GM19025 (cell line): Measurements from ENCODE around the gene DIAPH1.

Experiments
- ATAC-seq: cut with Tn5 transposase; IDR thresholded peaks from one replicate; pipeline ENCODE4 v1.9.1; 2021; ENCODE audit warnings: mild to moderate bottlenecking, low read depth, moderate library complexity; ENCODE audit not compliant: unreplicated experiment

DIAPH1 gene

GRCh38 chr5:141524604-141525597, 93.9 kb downstream of the DIAPH1 start:
- ATAC-seq, result peak; percentile 74

DNA sequence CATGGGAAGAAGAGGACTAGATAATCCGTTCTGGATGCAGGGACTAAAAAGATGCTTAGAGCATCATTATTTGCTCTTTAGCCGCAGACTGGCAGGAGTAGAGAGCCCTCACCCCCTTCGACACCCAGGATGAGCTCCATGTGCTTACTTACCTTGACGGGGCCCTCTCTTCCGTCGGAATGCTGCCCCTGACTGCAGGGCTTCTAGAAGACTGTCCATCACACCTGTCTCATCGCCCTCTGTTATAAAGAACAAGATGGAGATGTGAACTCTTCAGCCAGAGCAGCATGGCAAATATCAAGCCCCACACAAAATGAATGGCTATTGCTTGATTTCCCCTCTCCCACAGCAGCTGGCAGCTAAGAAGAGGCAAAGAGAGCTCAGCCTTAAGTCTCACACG, 94.8 kb downstream of the DIAPH1 start:
- ATAC-seq, result no peak

- ATAC-seq, result no peak
Measured at GRCh38 chr5:141522301-141522700, 96.5 kb downstream of the DIAPH1 start.

DNA sequence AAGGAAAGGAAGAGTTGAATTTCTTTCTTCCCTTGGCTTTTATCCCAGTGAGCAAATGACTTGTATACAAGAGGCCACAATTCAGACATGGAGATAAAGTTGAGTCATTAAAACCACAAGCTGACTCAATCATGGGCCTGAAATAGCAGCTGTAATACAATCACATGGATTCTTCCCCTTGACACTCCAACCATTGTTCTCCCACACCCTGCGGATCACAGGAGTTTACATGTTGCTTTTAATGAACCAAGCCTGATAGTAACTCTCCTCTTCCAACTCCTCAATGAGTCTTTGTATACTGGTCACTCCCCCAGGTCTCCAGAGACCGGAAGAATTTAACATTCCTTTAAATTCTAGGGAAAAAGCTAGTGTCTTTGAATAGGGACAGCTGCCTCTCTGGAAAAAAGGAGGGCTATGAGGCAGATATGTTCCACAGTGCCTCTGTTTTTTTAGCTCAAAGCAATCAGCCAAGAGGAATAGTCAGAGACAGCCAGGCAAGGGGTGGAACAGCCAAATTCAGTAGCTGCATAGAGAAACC, 97.5 kb downstream of the DIAPH1 start:
- ATAC-seq, result no peak

GRCh38 chr5:141519605-141520565, 98.9 kb downstream of the DIAPH1 start:
- no peak for ATAC-seq

DNA sequence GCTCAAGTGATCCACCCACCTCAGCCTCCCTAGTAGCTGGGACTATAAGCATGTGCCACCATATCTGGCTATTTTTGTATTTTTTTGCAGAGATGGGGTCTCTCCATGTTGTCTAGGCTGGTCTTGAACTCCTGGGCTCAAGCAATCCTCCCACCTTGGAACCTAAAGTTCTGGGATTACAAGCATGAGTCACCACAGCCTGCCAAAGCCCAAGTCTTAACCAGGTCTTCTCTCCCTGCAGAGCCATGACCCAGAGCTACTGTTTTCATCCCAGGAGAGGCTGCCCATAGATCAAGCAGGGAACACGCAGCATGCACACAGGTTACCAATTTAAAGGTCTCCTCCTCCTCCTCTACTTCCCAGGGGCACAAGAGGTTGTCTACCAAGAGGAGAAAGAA, 100.2 kb downstream of the DIAPH1 start:
- ATAC-seq, result no peak

GRCh38 chr5:141517880-141518617, 100.8 kb downstream of the DIAPH1 start:
- no peak for ATAC-seq

GRCh38 chr5:141517312-141517711, 101.5 kb downstream of the DIAPH1 start:
- ATAC-seq, result no peak

DNA sequence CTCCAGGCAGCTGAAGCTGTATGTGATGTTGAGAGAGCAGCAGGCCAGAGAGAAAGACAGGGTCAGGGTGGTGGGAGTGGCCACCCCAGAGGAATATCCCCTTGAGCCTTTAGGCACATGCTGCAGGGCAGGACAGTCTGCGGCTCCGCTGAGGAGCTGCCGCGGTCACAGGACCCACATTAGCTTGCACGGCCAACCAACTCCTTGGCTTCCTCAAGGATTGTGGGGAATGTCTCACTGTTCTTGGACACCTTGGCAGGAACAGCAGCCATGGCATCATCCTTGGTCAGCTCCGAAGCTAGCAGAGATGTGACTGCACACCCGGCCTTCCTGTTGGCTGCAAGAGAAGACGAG, 102.2 kb downstream of the DIAPH1 start:
- ATAC-seq, result no peak

GRCh38 chr5:141515946-141516671, 102.7 kb downstream of the DIAPH1 start:
- no peak for ATAC-seq

- ATAC-seq, result no peak
Measured at GRCh38 chr5:141515141-141515540, 103.7 kb downstream of the DIAPH1 start.

GRCh38 chr5:141514330-141515133, 104.3 kb downstream of the DIAPH1 start:
- ATAC-seq, result peak; percentile 3

DNA sequence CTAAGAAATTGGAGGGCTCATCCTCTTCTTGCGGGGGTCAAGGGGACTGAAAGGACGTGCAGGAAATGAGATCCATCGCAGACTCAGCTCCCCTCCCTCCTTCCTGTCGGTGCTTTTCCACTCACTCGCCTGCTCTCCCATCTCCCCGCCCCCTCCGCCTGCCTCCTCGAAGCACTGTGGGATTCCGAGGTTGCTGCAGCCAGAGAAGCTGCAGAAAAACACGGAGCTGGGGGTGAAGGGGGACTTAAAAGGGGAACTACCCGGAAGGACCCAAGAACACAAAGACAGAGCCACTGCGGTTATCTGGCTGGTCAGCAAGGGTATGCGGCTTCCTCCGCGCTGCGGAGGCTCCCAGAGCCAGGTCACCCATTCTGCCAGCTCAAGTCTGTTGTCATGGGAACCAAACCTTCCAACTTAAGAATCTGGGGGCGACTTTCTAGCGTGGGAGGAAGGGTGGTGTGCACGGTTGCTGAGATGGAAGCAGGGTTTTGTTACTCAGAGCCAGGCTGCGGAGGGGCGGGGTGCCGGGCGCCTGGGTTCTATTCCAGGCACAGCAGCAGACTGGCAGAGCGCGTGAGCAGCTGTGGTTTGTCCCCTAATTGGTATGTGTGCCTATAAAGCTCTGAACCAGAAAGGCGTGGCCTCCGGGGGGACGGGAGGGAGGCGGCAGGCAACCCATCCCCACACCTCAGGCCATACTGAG, 105.0 kb downstream of the DIAPH1 start:
- ATAC-seq, result peak; percentile 10

GRCh38 chr5:141512911-141513626, 105.7 kb downstream of the DIAPH1 start:
- ATAC-seq, result no peak

DNA sequence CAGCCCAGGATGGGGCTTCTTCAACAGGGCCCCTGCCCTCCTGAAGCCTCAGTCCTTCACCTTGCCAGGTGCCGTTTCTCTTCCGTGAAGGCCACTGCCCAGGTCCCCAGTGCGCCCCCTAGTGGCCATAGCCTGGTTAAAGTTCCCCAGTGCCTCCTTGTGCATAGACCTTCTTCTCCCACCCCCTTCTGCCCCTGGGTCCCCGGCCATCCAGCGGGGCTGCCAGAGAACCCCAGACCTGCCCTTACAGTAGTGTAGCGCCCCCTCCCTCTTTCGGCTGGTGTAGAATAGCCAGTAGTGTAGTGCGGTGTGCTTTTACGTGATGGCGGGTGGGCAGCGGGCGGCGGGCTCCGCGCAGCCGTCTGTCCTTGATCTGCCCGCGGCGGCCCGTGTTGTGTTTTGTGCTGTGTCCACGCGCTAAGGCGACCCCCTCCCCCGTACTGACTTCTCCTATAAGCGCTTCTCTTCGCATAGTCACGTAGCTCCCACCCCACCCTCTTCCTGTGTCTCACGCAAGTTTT, 106.3 kb downstream of the DIAPH1 start:
- no peak for ATAC-seq

DNA sequence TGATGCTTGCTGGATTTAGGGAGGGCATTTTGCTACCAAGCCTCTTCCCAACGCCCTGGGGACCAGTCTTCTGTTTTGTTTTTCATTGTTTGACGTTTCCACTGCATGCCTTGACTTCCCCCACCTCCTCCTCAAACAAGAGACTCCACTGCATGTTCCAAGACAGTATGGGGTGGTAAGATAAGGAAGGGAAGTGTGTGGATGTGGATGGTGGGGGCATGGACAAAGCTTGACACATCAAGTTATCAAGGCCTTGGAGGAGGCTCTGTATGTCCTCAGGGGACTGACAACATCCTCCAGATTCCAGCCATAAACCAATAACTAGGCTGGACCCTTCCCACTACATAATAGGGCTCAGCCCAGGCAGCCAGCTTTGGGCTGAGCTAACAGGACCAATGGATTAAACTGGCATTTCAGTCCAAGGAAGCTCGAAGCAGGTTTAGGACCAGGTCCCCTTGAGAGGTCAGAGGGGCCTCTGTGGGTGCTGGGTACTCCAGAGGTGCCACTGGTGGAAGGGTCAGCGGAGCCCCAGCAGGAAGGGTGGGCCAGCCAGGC, 107.0 kb downstream of the DIAPH1 start:
- no peak for ATAC-seq
